ENCODE results near the gene LMF1. TPM values are rescaled to one million over a fixed set of nuclear protein-coding genes. Genes with fewer than 3 reads are reported as not detected.

Gene LMF1
- total and polyA plus RNA-seq, 2 of the 8 experiments (the other 6 are each of a cell fraction or from before 2014, with no cell fraction given): 3.5 to 9.1 TPM

DNA sequence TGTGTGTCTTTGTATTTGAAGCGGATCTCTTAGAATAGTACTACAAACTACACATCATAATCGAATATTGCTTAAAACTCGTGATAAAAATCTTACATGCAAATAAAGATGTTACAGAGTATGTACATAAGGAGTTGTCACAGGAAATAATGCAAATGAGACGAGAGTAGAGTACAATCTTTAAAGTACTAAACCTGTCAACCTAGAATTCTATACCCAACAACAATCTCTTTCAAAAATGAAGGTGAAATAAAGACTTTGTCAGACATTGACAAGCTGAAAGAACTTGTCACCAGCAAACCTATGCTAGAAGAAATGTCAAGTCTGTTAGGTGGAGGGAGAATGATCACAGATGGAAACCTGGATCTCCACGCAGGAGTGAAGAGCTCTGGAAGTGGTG is 86.6 kb downstream of the LMF1 start:
- POLR2A ChIA-PET (ENCODE audit: partially characterized antibody): no interaction called here
- TF ChIP-seq GABPA (IDR thresholded peaks at IDR 0.05; ENCODE audit: borderline replicate concordance, insufficient read depth, low read length): no peak
- no peak for TF ChIP-seq RXRA (IDR thresholded peaks at IDR 0.05; ENCODE audit: insufficient read depth, low read depth, low read length)
- TF ChIP-seq, protein P1, sequence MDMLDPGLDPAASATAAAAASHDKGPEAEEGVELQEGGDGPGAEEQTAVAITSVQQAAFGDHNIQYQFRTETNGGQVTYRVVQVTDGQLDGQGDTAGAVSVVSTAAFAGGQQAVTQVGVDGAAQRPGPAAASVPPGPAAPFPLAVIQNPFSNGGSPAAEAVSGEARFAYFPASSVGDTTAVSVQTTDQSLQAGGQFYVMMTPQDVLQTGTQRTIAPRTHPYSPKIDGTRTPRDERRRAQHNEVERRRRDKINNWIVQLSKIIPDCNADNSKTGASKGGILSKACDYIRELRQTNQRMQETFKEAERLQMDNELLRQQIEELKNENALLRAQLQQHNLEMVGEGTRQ (IDR thresholded peaks at IDR 0.05; ENCODE audit: low read length): no peak
- TF ChIP-seq CHD1 (IDR thresholded peaks at IDR 0.05; ENCODE audit: low read depth, low read length): no peak
- no peak for TF ChIP-seq SUZ12 (IDR thresholded peaks at IDR 0.05; ENCODE audit: low read length)
- TF ChIP-seq MAFK (IDR thresholded peaks at IDR 0.05; ENCODE audit: low read depth, low read length): no peak
- TF ChIP-seq EZH2 (IDR thresholded peaks at IDR 0.05; ENCODE audit: low read depth, low read length, severe bottlenecking): no peak
- no peak for TF ChIP-seq POU5F1 (IDR thresholded peaks at IDR 0.05; ENCODE audit: low read depth, low read length)
- TF ChIP-seq CBX5 (IDR thresholded peaks at IDR 0.05; ENCODE audit: low read depth, low read length): no peak
- TF ChIP-seq SIN3A (conservative IDR thresholded peaks at IDR 0.05 in 1 of 2, IDR thresholded peaks at IDR 0.05 in 1 of 2; ENCODE audit: low read depth in 1 of 2, low read length in 2 of 2): no peak

More for the DNA sequence above, 86.6 kb downstream of the LMF1 start:
- WGBS, 2 experiments (ENCODE audit: extremely low coverage in 1 of 2, insufficient coverage in 1 of 2, insufficient read length in 1 of 2, insufficient replicate concordance in 2 of 2, low coverage in 1 of 2, low lambda C conversion rate in 2 of 2, missing lambda C conversion rate in 1 of 2): 87% methylated on average over 5 of the region's 5 CpGs; no CpG with 5 or more reads in 1 of the 2 experiments
- no peak overlapping the region for H3K4me3 ChIP-seq (ENCODE audit: extremely low read depth in 1 of 4, insufficient read depth in 2 of 4, low read depth in 3 of 4, low read length in 4 of 4)
- H3K36me3 ChIP-seq (ENCODE audit: control insufficient read depth in 2 of 4, insufficient read depth in 4 of 4, low read length in 3 of 4): no peaks in the 10 kb centered on the region
- no peak overlapping the region for H3K56ac ChIP-seq (replicated peaks; ENCODE audit: insufficient read length, low read depth, low read length)
- DNase-seq (ENCODE audit: low read depth in 1 of 2, low spot score in 2 of 2) (no peak), FAIRE-seq (no peak)
- H2AK5ac ChIP-seq (ENCODE audit: low read depth, low read length): no peak overlapping the region
- H3K23me2 ChIP-seq (ENCODE audit: low read depth, low read length): no peaks in the 10 kb centered on the region; the same call in 1 of the 2 replicates
- peaks cover 0 to 15% (median 7%) of the 10 kb centered on the region in 4 experiments; a peak in 5 of 7 replicates for H3K4me1 ChIP-seq (replicated peaks in 1 of 4; ENCODE audit: control insufficient read depth in 3 of 4, insufficient read depth in 4 of 4, low read length in 3 of 4)
- no peak overlapping the region for H3K4me2 ChIP-seq (ENCODE audit: insufficient read depth in 1 of 2, low read depth in 2 of 2, low read length in 2 of 2)
- no peak overlapping the region for H3K9ac ChIP-seq (replicated peaks in 1 of 4; ENCODE audit: extremely low read depth in 1 of 4, low read depth in 3 of 4, low read length in 3 of 4)
- no peak overlapping the region for H2BK15ac ChIP-seq (ENCODE audit: low read length)
- no peaks in the 10 kb centered on the region for H3K79me1 ChIP-seq (ENCODE audit: low read depth, low read length)
- H3K18ac ChIP-seq (ENCODE audit: extremely low read depth, low read length): no peak overlapping the region
- no peak overlapping the region for H3K23ac ChIP-seq (ENCODE audit: insufficient read length)
- no peak overlapping the region for H2BK20ac ChIP-seq (ENCODE audit: low read length)
- no peak overlapping the region for H3K14ac ChIP-seq (ENCODE audit: insufficient read length)
- H4K20me1 ChIP-seq (replicated peaks in 1 of 2; ENCODE audit: control insufficient read depth in 1 of 2, insufficient read depth in 2 of 2, low read length in 2 of 2): peaks cover 0 to 3% of the 10 kb centered on the region in 2 experiments
- H3K27me3 ChIP-seq (replicated peaks in 1 of 4; ENCODE audit: control insufficient read depth in 3 of 4, extremely low read depth in 1 of 4, insufficient read depth in 3 of 4, low read length in 3 of 4): no peaks in the 10 kb centered on the region; a peak in 1 of 7 replicates
- H3K79me2 ChIP-seq (ENCODE audit: control insufficient read depth in 1 of 2, insufficient read depth in 2 of 2, low read length in 2 of 2): no peaks in the 10 kb centered on the region
- H4K8ac ChIP-seq (ENCODE audit: extremely low read depth, insufficient read depth, low read length): no peak overlapping the region
- CTCF ChIA-PET (ENCODE audit: partially characterized antibody): interaction anchor here (0.7 kb wide), 1 partner anchor 173 kb away, joined by 3 read pairs; no protein-coding TSS in a partner anchor
- no peak overlapping the region for H4K5ac ChIP-seq (ENCODE audit: insufficient read length, low read depth, low read length)
- H4K91ac ChIP-seq (replicated peaks; ENCODE audit: insufficient read length, low read length): no peak overlapping the region
- no peak overlapping the region for H2AFZ ChIP-seq (ENCODE audit: low read length)
- peaks cover 0 to 9% of the 10 kb centered on the region in 2 experiments; a peak in 2 of 4 replicates for H3K9me3 ChIP-seq (ENCODE audit: insufficient read depth in 2 of 2, low read depth in 1 of 2, low read length in 1 of 2)
- H2BK12ac ChIP-seq (ENCODE audit: low read depth, low read length): no peak overlapping the region
- no peak overlapping the region for H3K4ac ChIP-seq (replicated peaks; ENCODE audit: insufficient read length, low read depth, low read length)
- no peak overlapping the region for H2BK5ac ChIP-seq (ENCODE audit: low read depth, low read length)
- H3K27ac ChIP-seq (ENCODE audit: low read depth, low read length): no peak overlapping the region
- no peak overlapping the region for H2BK120ac ChIP-seq (replicated peaks; ENCODE audit: low read depth, low read length)

All from H1 (cell line).